GM23338 (cell line): ENCODE measurements around the gene ESYT2.

Source experiments
- JUNB ChIP-seq: IDR thresholded peaks from one replicate; pipeline ENCODE4 v1.6.1; 2016; ENCODE audit warnings: antibody characterized with exemption; ENCODE audit not compliant: unreplicated experiment
- POLR2AphosphoS5 ChIP-seq: IDR thresholded peaks from 2 replicates; pipeline ENCODE4 v1.6.1; 2016; ENCODE audit warnings: antibody characterized with exemption, low read depth
- TF ChIP-seq, protein P1 (sequence below), 2 experiments: fragments of 200-600 bp in 1 of 2; sonication (generic) in 1 of 2; conservative IDR thresholded peaks; 2 replicates each; pipeline versions ENCODE4 v1.5.1 to v1.6.1; 2016 to 2017; ENCODE audit warnings: antibody characterized with exemption in 2 of 2, low read depth in 2 of 2, mild to moderate bottlenecking in 2 of 2, moderate library complexity in 1 of 2
- TF ChIP-seq, protein P2 (sequence below): IDR thresholded peaks from 2 replicates; pipeline ENCODE4 v1.6.1; 2016; ENCODE audit warnings: antibody characterized with exemption

DNA sequence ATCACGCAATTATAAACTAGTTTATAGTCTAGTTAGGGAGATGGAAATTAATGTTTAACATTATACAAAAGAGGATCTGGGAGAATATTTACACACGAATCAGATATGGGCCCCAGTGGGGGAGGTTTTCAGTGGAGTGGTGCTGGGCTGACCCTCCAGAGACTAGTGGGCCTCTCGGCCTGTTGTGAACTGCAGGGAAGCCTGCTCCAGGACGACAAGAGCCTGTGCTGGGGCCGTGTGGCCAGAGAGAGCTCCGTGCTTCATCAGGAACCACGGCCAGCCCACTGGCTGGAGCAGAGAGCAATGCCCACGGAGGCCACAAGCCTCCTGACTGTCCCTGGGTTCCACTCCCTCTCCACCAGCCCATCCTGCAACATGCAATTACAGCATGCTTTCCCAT is 11.3 kb upstream of the ESYT2 start:
- no peak for TF ChIP-seq POLR2AphosphoS5
- TF ChIP-seq, protein P1, sequence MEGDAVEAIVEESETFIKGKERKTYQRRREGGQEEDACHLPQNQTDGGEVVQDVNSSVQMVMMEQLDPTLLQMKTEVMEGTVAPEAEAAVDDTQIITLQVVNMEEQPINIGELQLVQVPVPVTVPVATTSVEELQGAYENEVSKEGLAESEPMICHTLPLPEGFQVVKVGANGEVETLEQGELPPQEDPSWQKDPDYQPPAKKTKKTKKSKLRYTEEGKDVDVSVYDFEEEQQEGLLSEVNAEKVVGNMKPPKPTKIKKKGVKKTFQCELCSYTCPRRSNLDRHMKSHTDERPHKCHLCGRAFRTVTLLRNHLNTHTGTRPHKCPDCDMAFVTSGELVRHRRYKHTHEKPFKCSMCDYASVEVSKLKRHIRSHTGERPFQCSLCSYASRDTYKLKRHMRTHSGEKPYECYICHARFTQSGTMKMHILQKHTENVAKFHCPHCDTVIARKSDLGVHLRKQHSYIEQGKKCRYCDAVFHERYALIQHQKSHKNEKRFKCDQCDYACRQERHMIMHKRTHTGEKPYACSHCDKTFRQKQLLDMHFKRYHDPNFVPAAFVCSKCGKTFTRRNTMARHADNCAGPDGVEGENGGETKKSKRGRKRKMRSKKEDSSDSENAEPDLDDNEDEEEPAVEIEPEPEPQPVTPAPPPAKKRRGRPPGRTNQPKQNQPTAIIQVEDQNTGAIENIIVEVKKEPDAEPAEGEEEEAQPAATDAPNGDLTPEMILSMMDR (conservative IDR thresholded peaks at IDR 0.05; ENCODE audit: low read depth in 2 of 2): no peak
- TF ChIP-seq, protein P2, sequence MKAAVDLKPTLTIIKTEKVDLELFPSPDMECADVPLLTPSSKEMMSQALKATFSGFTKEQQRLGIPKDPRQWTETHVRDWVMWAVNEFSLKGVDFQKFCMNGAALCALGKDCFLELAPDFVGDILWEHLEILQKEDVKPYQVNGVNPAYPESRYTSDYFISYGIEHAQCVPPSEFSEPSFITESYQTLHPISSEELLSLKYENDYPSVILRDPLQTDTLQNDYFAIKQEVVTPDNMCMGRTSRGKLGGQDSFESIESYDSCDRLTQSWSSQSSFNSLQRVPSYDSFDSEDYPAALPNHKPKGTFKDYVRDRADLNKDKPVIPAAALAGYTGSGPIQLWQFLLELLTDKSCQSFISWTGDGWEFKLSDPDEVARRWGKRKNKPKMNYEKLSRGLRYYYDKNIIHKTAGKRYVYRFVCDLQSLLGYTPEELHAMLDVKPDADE: no peak
- no peak for TF ChIP-seq JUNB
